Activated CD4-positive, alpha-beta T cell treated with anti-CD3 and anti-CD28 coated beads for 36 hours (primary cell): ENCODE results near the gene THG1L. TPM values are rescaled to one million over a fixed set of nuclear protein-coding genes. Genes with fewer than 3 reads are reported as not detected.
"Not testable (repeated sequence)": the region's sequence is repeated elsewhere in the genome, so short reads cannot be mapped to it uniquely, and the experiment has no call there.

Source experiments
- ATAC-seq: fragments of 200-7000 bp; cut with Tn5 transposase; one replicate; pipeline ENCODE4 v1.10.0; 2021; ENCODE audit warnings: mild to moderate bottlenecking, moderate library complexity
- CTCF ChIA-PET: fragments of 350-600 bp; sonication (Branson Sonifier 250); formaldehyde crosslinking; loops from one replicate; lab custom pipeline; 2021; ENCODE audit warnings: antibody characterized with exemption; lab: Charles Lee
- POLR2A ChIA-PET: fragments of 350-600 bp; sonication (Branson Sonifier 250); formaldehyde crosslinking; loops from one replicate; lab custom pipeline; 2021; ENCODE audit warnings: antibody characterized with exemption, inconsistent platforms; lab: Charles Lee
- DNase-seq: peaks from one replicate; pipeline ENCODE4 v3.0.0-alpha.2; 2020
- H3K27ac Mint-ChIP-seq: one replicate; pipeline ENCODE4 v1.8.0; 2021; ENCODE audit warnings: mixed read lengths
- H3K27me3 Mint-ChIP-seq: one replicate; pipeline ENCODE4 v1.8.0; 2021; ENCODE audit warnings: mixed read lengths
- H3K36me3 Mint-ChIP-seq: one replicate; pipeline ENCODE4 v1.8.0; 2021; ENCODE audit warnings: low read depth, mixed read lengths
- H3K4me1 Mint-ChIP-seq: one replicate; pipeline ENCODE4 v1.8.0; 2021; ENCODE audit warnings: mixed read lengths
- H3K4me3 Mint-ChIP-seq: one replicate; pipeline ENCODE4 v1.8.0; 2021; ENCODE audit warnings: mild to moderate bottlenecking, moderate library complexity, mixed read lengths
- H3K9me3 Mint-ChIP-seq: one replicate; pipeline ENCODE4 v1.8.0; 2021; ENCODE audit warnings: low read depth, mixed read lengths
- intact Hi-C, 2 experiments: fragments of 100-400 bp; cut with DNase I in 1 of 2; cut with micrococcal nuclease in 1 of 2; formaldehyde crosslinking; loops; one replicate each; pipeline versions ENCODE4 v1.14.2 to v1.15.1; 2022 to 2024; cut with DNase I, micrococcal nuclease
- total RNA-seq, 2 experiments: library from RNA; stranded (reverse); gene quantifications; one replicate each; pipeline ENCODE4 v1.2.3, GENCODE V29; 2021

THG1L gene
- total RNA-seq, 2 experiments from 2014 or later = 29.9 to 33.8 TPM

- Mint-ChIP-seq H3K4me3 (no peak overlapping the region), H3K27ac (no peak overlapping the region), H3K27me3 (peaks cover 2% of the 10 kb centered on the region), H3K36me3 (no peaks in the 10 kb centered on the region), H3K4me1 (peaks cover 10% of the 10 kb centered on the region), H3K9me3 (no peaks in the 10 kb centered on the region)
- POLR2A ChIA-PET = no interaction called here
- DNase-seq (no peak), ATAC-seq (no peak)
- intact Hi-C loops = no loop called here
- CTCF ChIA-PET = interaction anchor here (0.6 to 1.9 kb wide), 6 partner anchors 8 to 401 kb away, joined by 3 to 7 read pairs (median 4); partner anchors contain the start of gene LSM11
These were observed 22.4 kb upstream of the THG1L start for GRCh38 chr5:157708866-157709265.

- Mint-ChIP-seq H3K4me3 (no peak overlapping the region), H3K9me3 (no peaks in the 10 kb centered on the region), H3K27ac (no peak overlapping the region), H3K4me1 (peaks cover 15% of the 10 kb centered on the region), H3K36me3 (no peaks in the 10 kb centered on the region), H3K27me3 (peaks cover 2% of the 10 kb centered on the region)
- intact Hi-C loops = no loop called here
- DNase-seq (no peak), ATAC-seq (no peak)
- ChIA-PET CTCF (interaction anchor here (1.3 to 1.9 kb wide), 3 partner anchors 10 to 277 kb away, joined by 4 to 5 read pairs (median 4); partner anchors contain the start of gene LSM11), POLR2A (no interaction called here)
These were observed 21.9 kb upstream of the THG1L start for GRCh38 chr5:157709346-157709745.

- H3K27me3 Mint-ChIP-seq = no peaks in the 10 kb centered on the region
- no peaks in the 10 kb centered on the region for H3K36me3 Mint-ChIP-seq
- ChIA-PET CTCF (no interaction called here), POLR2A (no interaction called here)
- ATAC-seq (no peak), DNase-seq (no peak)
- H3K9me3 Mint-ChIP-seq = no peaks in the 10 kb centered on the region
- intact Hi-C loops = loop anchor here in 1 of 2 experiments (10.0 kb wide), 1 partner anchor 246 kb away; the partner anchor contains the start of gene NIPAL4
- no peak overlapping the region for H3K27ac Mint-ChIP-seq
- peaks cover 20% of the 10 kb centered on the region for H3K4me1 Mint-ChIP-seq
- no peak overlapping the region for H3K4me3 Mint-ChIP-seq
These were observed 20.8 kb upstream of the THG1L start for GRCh38 chr5:157710431-157710830.

- ChIA-PET POLR2A (no interaction called here), CTCF (interaction anchor here (0.7 kb wide), 1 partner anchor 425 kb away, joined by 3 read pairs; no protein-coding TSS in a partner anchor)
- peak; percentile 82 for ATAC-seq
These were observed 20.3 kb upstream of the THG1L start for GRCh38 chr5:157710882-157711281.

GRCh38 chr5:157713830-157714595 is 17.2 kb upstream of the THG1L start:
- H3K9me3 Mint-ChIP-seq = no peaks in the 10 kb centered on the region
- peaks cover 33% of the 10 kb centered on the region for H3K4me1 Mint-ChIP-seq
- ATAC-seq = no peak
- ChIA-PET CTCF (no interaction called here), POLR2A (no interaction called here)
- DNase-seq = no peak
- H3K27me3 Mint-ChIP-seq = no peaks in the 10 kb centered on the region
- peaks cover 3% of the 10 kb centered on the region for H3K36me3 Mint-ChIP-seq
- intact Hi-C loops = loop anchor here in 1 of 2 experiments (10.0 kb wide), 1 partner anchor 249 kb away; the partner anchor contains the start of gene NIPAL4
- no peak overlapping the region for H3K27ac Mint-ChIP-seq
- H3K4me3 Mint-ChIP-seq = no peak overlapping the region

More at GRCh38 chr5:157710882-157711281, 20.3 kb upstream of the THG1L start:
- H3K36me3 Mint-ChIP-seq = no peaks in the 10 kb centered on the region
- H3K4me1 Mint-ChIP-seq = peaks cover 20% of the 10 kb centered on the region
- intact Hi-C loops = loop anchor here in 1 of 2 experiments (10.0 kb wide), 1 partner anchor 246 kb away; the partner anchor contains the start of gene NIPAL4
- no peak overlapping the region for H3K4me3 Mint-ChIP-seq
- no peaks in the 10 kb centered on the region for H3K27me3 Mint-ChIP-seq
- no peak for DNase-seq
- no peak overlapping the region for H3K27ac Mint-ChIP-seq
- no peaks in the 10 kb centered on the region for H3K9me3 Mint-ChIP-seq

GRCh38 chr5:157714596-157714864 is 16.7 kb upstream of the THG1L start:
- H3K4me3 Mint-ChIP-seq = no peak overlapping the region
- POLR2A ChIA-PET = no interaction called here
- ATAC-seq = no peak
- H3K36me3 Mint-ChIP-seq = peaks cover 3% of the 10 kb centered on the region
- CTCF ChIA-PET = no interaction called here
- H3K9me3 Mint-ChIP-seq = no peaks in the 10 kb centered on the region
- no peak overlapping the region for H3K27ac Mint-ChIP-seq
- intact Hi-C loops = loop anchor here in 1 of 2 experiments (10.0 kb wide), 1 partner anchor 250 kb away; the partner anchor contains the start of gene NIPAL4
- H3K27me3 Mint-ChIP-seq = no peaks in the 10 kb centered on the region
- peaks cover 33% of the 10 kb centered on the region for H3K4me1 Mint-ChIP-seq
- no peak for DNase-seq

GRCh38 chr5:157718519-157718918 is 12.7 kb upstream of the THG1L start:
- H3K4me1 Mint-ChIP-seq = peaks cover 24% of the 10 kb centered on the region
- ATAC-seq (peak; percentile 94), DNase-seq (peak; percentile 35)
- H3K36me3 Mint-ChIP-seq = peaks cover 7% of the 10 kb centered on the region
- POLR2A ChIA-PET = interaction anchor here (0.7 kb wide), 1 partner anchor 178 kb away, joined by 3 read pairs; no protein-coding TSS in a partner anchor
- H3K9me3 Mint-ChIP-seq = no peaks in the 10 kb centered on the region
- intact Hi-C loops = loop anchor here (1.0 to 10.0 kb wide), 5 partner anchors 25 to 287 kb away; partner anchors contain the start of genes LSM11 (in 2 of the 2) and NIPAL4 (in 1 of the 2)
- no peak overlapping the region for H3K4me3 Mint-ChIP-seq
- no peak overlapping the region for H3K27ac Mint-ChIP-seq
- no peaks in the 10 kb centered on the region for H3K27me3 Mint-ChIP-seq
- CTCF ChIA-PET = interaction anchor here (0.6 to 4.4 kb wide), 27 partner anchors 10 to 394 kb away, joined by 3 to 30 read pairs (median 3); partner anchors contain the start of genes LSM11, SOX30 and THG1L

- DNase-seq (no peak), ATAC-seq (no peak)
- Mint-ChIP-seq H3K27ac (no peak overlapping the region), H3K9me3 (no peaks in the 10 kb centered on the region), H3K27me3 (no peaks in the 10 kb centered on the region), H3K4me3 (no peak overlapping the region), H3K4me1 (peaks cover 19% of the 10 kb centered on the region), H3K36me3 (peaks cover 9% of the 10 kb centered on the region)
- intact Hi-C loops = loop anchor here (2.0 to 10.0 kb wide), 3 partner anchors 50 to 254 kb away; partner anchors contain the start of gene NIPAL4 (in 1 of the 2)
- ChIA-PET POLR2A (no interaction called here), CTCF (interaction anchor here (0.6 to 4.4 kb wide), 20 partner anchors 9 to 394 kb away, joined by 3 to 30 read pairs (median 4); partner anchors contain the start of genes LSM11, SOX30 and THG1L)
These were observed 12.0 kb upstream of the THG1L start for GRCh38 chr5:157719245-157719644.

- peaks cover 12% of the 10 kb centered on the region for H3K36me3 Mint-ChIP-seq
- ChIA-PET POLR2A (no interaction called here), CTCF (interaction anchor here (0.6 to 4.4 kb wide), 5 partner anchors 13 to 249 kb away, joined by 3 to 21 read pairs (median 3); partner anchors contain the start of gene LSM11)
- peaks cover 13% of the 10 kb centered on the region for H3K4me1 Mint-ChIP-seq
- intact Hi-C loops = no loop called here
- H3K27ac Mint-ChIP-seq = no peak overlapping the region
- no peak for DNase-seq
- peaks cover 2% of the 10 kb centered on the region for H3K9me3 Mint-ChIP-seq
- ATAC-seq = no peak
- no peak overlapping the region for H3K4me3 Mint-ChIP-seq
- H3K27me3 Mint-ChIP-seq = no peaks in the 10 kb centered on the region
These were observed 10.1 kb upstream of the THG1L start for GRCh38 chr5:157721159-157721558.

GRCh38 chr5:157722895-157723294 is 8.3 kb upstream of the THG1L start:
- H3K9me3 Mint-ChIP-seq, H3K27me3 Mint-ChIP-seq, CTCF ChIA-PET, DNase-seq, H3K27ac Mint-ChIP-seq, intact Hi-C loops, H3K4me1 Mint-ChIP-seq, H3K4me3 Mint-ChIP-seq, POLR2A ChIA-PET, ATAC-seq: not testable (repeated sequence)
- peaks cover 16% of the 10 kb centered on the region for H3K36me3 Mint-ChIP-seq

- H3K36me3 Mint-ChIP-seq = peaks cover 20% of the 10 kb centered on the region
- H3K9me3 Mint-ChIP-seq, POLR2A ChIA-PET, CTCF ChIA-PET, ATAC-seq, H3K27me3 Mint-ChIP-seq, DNase-seq, H3K27ac Mint-ChIP-seq, H3K4me3 Mint-ChIP-seq, intact Hi-C loops: not testable (repeated sequence)
- H3K4me1 Mint-ChIP-seq = peaks cover 17% of the 10 kb centered on the region
These were observed 4.6 kb upstream of the THG1L start for GRCh38 chr5:157726607-157727006.
